DND-41 (cell line): ENCODE measurements around the gene C19orf67.
A peak's percentile ranks its signal among the peaks of the same experiment; 100 is the strongest.

Experiments
- ATAC-seq: fragments of 200-7000 bp; cut with Tn5 transposase; 3 replicates; pipeline ENCODE4 v1.9.1; 2021; ENCODE audit warnings: low read depth; ENCODE audit not compliant: insufficient read depth
- DNase-seq: peaks from one replicate; pipeline ENCODE4 v3.0.0-alpha.2; 2020
- H2AFZ ChIP-seq: 2 replicates; pipeline ENCODE4 v1.6.0; 2012; ENCODE audit warnings: low read depth, low read length
- H3K27ac ChIP-seq: 2 replicates; pipeline ENCODE4 v1.5.1; 2012; ENCODE audit warnings: low read length, inconsistent platforms
- H3K27me3 ChIP-seq: fragments of 200-600 bp; sonication (generic); 2 replicates; pipeline ENCODE4 v1.6.0; 2012; ENCODE audit warnings: low read length, mild to moderate bottlenecking, inconsistent platforms; ENCODE audit not compliant: insufficient read depth, poor library complexity
- H3K36me3 ChIP-seq: 2 replicates; pipeline ENCODE4 v1.5.1; 2012; ENCODE audit warnings: low read length, inconsistent platforms; ENCODE audit not compliant: insufficient read depth
- H3K4me1 ChIP-seq: 2 replicates; pipeline ENCODE4 v1.5.1; 2012; ENCODE audit warnings: mild to moderate bottlenecking, low read length; ENCODE audit not compliant: insufficient read depth
- H3K4me2 ChIP-seq: 2 replicates; pipeline ENCODE4 v1.6.0; 2012; ENCODE audit warnings: mild to moderate bottlenecking, moderate library complexity, low read length, inconsistent platforms; ENCODE audit not compliant: insufficient read depth
- H3K4me3 ChIP-seq, 2 experiments: fragments of 200-600 bp in 1 of 2; shearing (Covaris generic) in 1 of 2; 2 replicates each; pipeline ENCODE4 v1.5.1; 2012 to 2016; ENCODE audit warnings: inconsistent platforms in 2 of 2, low read length in 2 of 2, mild to moderate bottlenecking in 2 of 2, low read depth in 1 of 2, moderate library complexity in 1 of 2
- H3K79me2 ChIP-seq: 2 replicates; pipeline ENCODE4 v1.6.0; 2012; ENCODE audit warnings: low read length, inconsistent platforms; ENCODE audit not compliant: insufficient read depth
- H3K9ac ChIP-seq: 2 replicates; pipeline ENCODE4 v1.6.0; 2012; ENCODE audit warnings: low read depth, mild to moderate bottlenecking, inconsistent platforms, low read length, moderate library complexity
- H3K9me3 ChIP-seq: 2 replicates; pipeline ENCODE4 v1.5.1; 2012; ENCODE audit warnings: low read length, moderate library complexity, mild to moderate bottlenecking, inconsistent platforms; ENCODE audit not compliant: insufficient read depth, severe bottlenecking
- H4K20me1 ChIP-seq: 2 replicates; pipeline ENCODE4 v1.6.0; 2012; ENCODE audit warnings: low read length; ENCODE audit not compliant: insufficient read depth
- CTCF ChIP-seq: IDR thresholded peaks from 2 replicates; pipeline ENCODE4 v1.5.1; 2012; ENCODE audit warnings: borderline replicate concordance, low read length, moderate library complexity, mild to moderate bottlenecking; ENCODE audit not compliant: poor library complexity, severe bottlenecking; ENCODE audit errors: extremely low read depth
- EZH2 ChIP-seq: IDR thresholded peaks from 3 replicates; pipeline ENCODE4 v1.6.1; 2012; ENCODE audit warnings: borderline replicate concordance, low read depth, mild to moderate bottlenecking, moderate library complexity, low read length, inconsistent platforms; ENCODE audit not compliant: severe bottlenecking

C19orf67 gene

GRCh38 chr19:14080887-14081796 is 4.4 kb downstream of the C19orf67 start:
- ATAC-seq (peak; percentile 93), DNase-seq (peak; percentile 99)
- H2AFZ ChIP-seq: peak overlapping the region; percentile 91
- peaks cover 22% of the 10 kb centered on the region for H3K4me1 ChIP-seq
- H3K27me3 ChIP-seq: no peaks in the 10 kb centered on the region
- no peaks in the 10 kb centered on the region for H3K9me3 ChIP-seq
- H3K36me3 ChIP-seq: peaks cover under 1% of the 10 kb centered on the region; the same call in 1 of the 2 replicates
- H3K4me2 ChIP-seq: peak overlapping the region; percentile 93
- H4K20me1 ChIP-seq: no peaks in the 10 kb centered on the region
- H3K27ac ChIP-seq: peak overlapping the region; percentile 86
- peak overlapping the region; percentile 62 to 94 for H3K4me3 ChIP-seq
- TF ChIP-seq CTCF (no peak), EZH2 (no peak)
- H3K79me2 ChIP-seq: peaks cover 21% of the 10 kb centered on the region
- H3K9ac ChIP-seq: peak overlapping the region; percentile 75

GRCh38 chr19:14078411-14078810 is 7.2 kb downstream of the C19orf67 start:
- Histone ChIP-seq H3K27me3 (no peaks in the 10 kb centered on the region), H3K9ac (no peak overlapping the region), H4K20me1 (no peaks in the 10 kb centered on the region), H3K4me1 (peaks cover 42% of the 10 kb centered on the region), H3K4me3 (no peak overlapping the region), H3K4me2 (no peak overlapping the region), H3K9me3 (no peaks in the 10 kb centered on the region), H3K36me3 (peaks cover 4% of the 10 kb centered on the region; the same call in 1 of the 2 replicates), H3K79me2 (peaks cover 44% of the 10 kb centered on the region), H2AFZ (no peak overlapping the region), H3K27ac (no peak overlapping the region)
- ATAC-seq: no peak
- TF ChIP-seq CTCF: no peak
- no peak for TF ChIP-seq EZH2
- DNase-seq: no peak

GRCh38 chr19:14073925-14074838 is 11.4 kb downstream of the C19orf67 start:
- Histone ChIP-seq H2AFZ (peak overlapping the region; percentile 83), H3K36me3 (peaks cover 4% of the 10 kb centered on the region; the same call in 1 of the 2 replicates), H3K4me3 (peak overlapping the region; percentile 83 to 92), H3K79me2 (peaks cover 32% of the 10 kb centered on the region), H3K27me3 (peaks cover 17% of the 10 kb centered on the region), H3K9me3 (no peaks in the 10 kb centered on the region), H3K4me2 (peak overlapping the region; percentile 85), H3K9ac (peak overlapping the region; percentile 78), H3K4me1 (peaks cover 35% of the 10 kb centered on the region), H4K20me1 (peaks cover 4% of the 10 kb centered on the region; the same call in 1 of the 2 replicates), H3K27ac (peak overlapping the region; percentile 80)
- DNase-seq: peak; percentile 55
- ATAC-seq: peak; percentile 41
- TF ChIP-seq EZH2 (no peak), CTCF (no peak)
